Esophagus squamous epithelium (tissue), 4 donors: ENCODE measurements around the gene EHD4.

ENCODE experiments used
- POLR2A ChIP-seq, 4 donors: fragments of 450-650 bp; IDR thresholded peaks; one replicate each; pipeline ENCODE4 v1.6.1; 2017; ENCODE audit warnings: antibody characterized with exemption in 4 of 4, mild to moderate bottlenecking in 4 of 4, moderate library complexity in 3 of 4
- TF ChIP-seq, protein P1 (sequence below), 6 experiments: fragments of 450-650 bp in 4 of 6; fragments of 200-600 bp in 2 of 6; sonication (generic) in 2 of 6; IDR thresholded peaks; one replicate each; pipeline ENCODE4 v1.5.1; 2016 to 2019; ENCODE audit warnings: antibody characterized with exemption in 6 of 6, mild to moderate bottlenecking in 4 of 6, moderate library complexity in 4 of 6

DNA sequence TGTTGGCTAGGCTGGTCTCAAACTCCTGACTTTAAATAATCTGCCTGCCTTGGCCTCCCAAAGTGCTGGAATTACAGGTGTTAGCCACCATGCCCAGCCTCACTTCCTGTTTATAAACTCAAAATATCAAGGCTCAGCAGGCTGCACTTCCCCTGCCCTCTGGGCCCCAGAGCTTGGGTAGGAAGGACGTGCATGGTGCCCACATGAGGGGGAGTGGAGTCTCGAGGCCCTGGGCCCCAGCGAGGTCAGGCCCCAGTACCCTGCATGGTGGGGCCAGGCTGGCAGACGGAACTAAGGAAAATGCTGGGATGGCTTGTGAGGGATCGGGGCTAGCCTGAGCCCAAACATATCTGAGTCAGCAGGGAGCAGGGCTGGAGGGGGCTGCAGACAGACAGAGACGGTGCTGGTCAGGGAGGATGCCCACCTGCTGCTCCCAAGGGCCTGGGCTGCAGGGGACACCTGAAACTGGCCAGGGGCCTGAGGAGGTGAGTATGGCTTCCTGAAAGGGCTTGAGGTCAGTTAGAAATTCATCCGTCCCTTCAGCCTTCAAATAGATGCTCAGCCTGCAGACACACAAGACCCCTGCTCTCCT, 83.6 kb downstream of the EHD4 start:
- TF ChIP-seq, protein P1, sequence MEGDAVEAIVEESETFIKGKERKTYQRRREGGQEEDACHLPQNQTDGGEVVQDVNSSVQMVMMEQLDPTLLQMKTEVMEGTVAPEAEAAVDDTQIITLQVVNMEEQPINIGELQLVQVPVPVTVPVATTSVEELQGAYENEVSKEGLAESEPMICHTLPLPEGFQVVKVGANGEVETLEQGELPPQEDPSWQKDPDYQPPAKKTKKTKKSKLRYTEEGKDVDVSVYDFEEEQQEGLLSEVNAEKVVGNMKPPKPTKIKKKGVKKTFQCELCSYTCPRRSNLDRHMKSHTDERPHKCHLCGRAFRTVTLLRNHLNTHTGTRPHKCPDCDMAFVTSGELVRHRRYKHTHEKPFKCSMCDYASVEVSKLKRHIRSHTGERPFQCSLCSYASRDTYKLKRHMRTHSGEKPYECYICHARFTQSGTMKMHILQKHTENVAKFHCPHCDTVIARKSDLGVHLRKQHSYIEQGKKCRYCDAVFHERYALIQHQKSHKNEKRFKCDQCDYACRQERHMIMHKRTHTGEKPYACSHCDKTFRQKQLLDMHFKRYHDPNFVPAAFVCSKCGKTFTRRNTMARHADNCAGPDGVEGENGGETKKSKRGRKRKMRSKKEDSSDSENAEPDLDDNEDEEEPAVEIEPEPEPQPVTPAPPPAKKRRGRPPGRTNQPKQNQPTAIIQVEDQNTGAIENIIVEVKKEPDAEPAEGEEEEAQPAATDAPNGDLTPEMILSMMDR (IDR thresholded peaks at IDR 0.05), result no peak
- no peak for TF ChIP-seq POLR2A (IDR thresholded peaks at IDR 0.05)
